NOMO-1 treated with dmso at 0.1 percent for 144 hours (cell line): ENCODE results near the gene STK4.
A peak's percentile ranks its signal among the peaks of the same experiment; 100 is the strongest.
"Not testable (repeated sequence)": the region's sequence is repeated elsewhere in the genome, so short reads cannot be mapped to it uniquely, and the experiment has no call there.

Source experiments
- DNase-seq: peaks from one replicate; lab custom pipeline; 2025; ENCODE audit not compliant: unreplicated experiment; lab: John Stamatoyannopoulos, UW

STK4 gene

GRCh38 chr20:45051204-45052060, 85.1 kb downstream of the STK4 start:
- no peak for DNase-seq

GRCh38 chr20:45052698-45053429, 86.6 kb downstream of the STK4 start:
- DNase-seq: peak; percentile 52

GRCh38 chr20:45053430-45054351, 87.4 kb downstream of the STK4 start:
- no peak for DNase-seq

- DNase-seq: no peak
Measured at GRCh38 chr20:45055056-45055455, 88.7 kb downstream of the STK4 start.

GRCh38 chr20:45056473-45057173, 90.3 kb downstream of the STK4 start:
- DNase-seq: no peak

- no peak for DNase-seq
Measured at GRCh38 chr20:45058168-45058850, 92.0 kb downstream of the STK4 start.

GRCh38 chr20:45059022-45059728, 92.9 kb downstream of the STK4 start:
- DNase-seq: no peak

GRCh38 chr20:45060294-45060693, 94.0 kb downstream of the STK4 start:
- DNase-seq: no peak

GRCh38 chr20:45061244-45061643, 94.9 kb downstream of the STK4 start:
- DNase-seq: no peak

GRCh38 chr20:45063107-45063506, 96.8 kb downstream of the STK4 start:
- not testable (repeated sequence) for DNase-seq

GRCh38 chr20:45064812-45065211, 98.5 kb downstream of the STK4 start:
- DNase-seq: no peak

GRCh38 chr20:45066372-45066771, 100.1 kb downstream of the STK4 start:
- DNase-seq: no peak

- DNase-seq: no peak
Measured at GRCh38 chr20:45067087-45067486, 100.8 kb downstream of the STK4 start.

GRCh38 chr20:45067558-45067957, 101.2 kb downstream of the STK4 start:
- DNase-seq: no peak

- no peak for DNase-seq
Measured at GRCh38 chr20:45069261-45069660, 102.9 kb downstream of the STK4 start.

- DNase-seq: no peak
Measured at GRCh38 chr20:45070932-45071632, 104.8 kb downstream of the STK4 start.

- DNase-seq: no peak
Measured at GRCh38 chr20:45072066-45072465, 105.8 kb downstream of the STK4 start.

GRCh38 chr20:45073221-45073620, 106.9 kb downstream of the STK4 start:
- no peak for DNase-seq

GRCh38 chr20:45077559-45077958, 111.2 kb downstream of the STK4 start:
- no peak for DNase-seq
